Common myeloid progenitor, CD34-positive (primary cell): ENCODE measurements around the gene NAA80.

Experiments used
- CTCF ChIA-PET: fragments of 350-600 bp; sonication (Branson Sonifier 250); formaldehyde crosslinking; loops from one replicate; lab custom pipeline; 2021; ENCODE audit warnings: antibody characterized with exemption; lab: Charles Lee
- POLR2A ChIA-PET: fragments of 350-600 bp; sonication (Branson Sonifier 250); formaldehyde crosslinking; loops from one replicate; lab custom pipeline; 2021; ENCODE audit warnings: antibody characterized with exemption; lab: Charles Lee
- DNase-seq, 3 donors: peaks; one replicate each; pipeline versions ENCODE4 v3.0.0 to v3.0.0-alpha.2; 2013
- H3K27ac ChIP-seq, 2 experiments: 1 replicate in 1 of 2; 2 replicates in 1 of 2; pipeline ENCODE4 v1.7.0; 2013; ENCODE audit warnings: inconsistent platforms in 2 of 2, low read length in 2 of 2, mild to moderate bottlenecking in 2 of 2, low read depth in 1 of 2, moderate library complexity in 1 of 2; ENCODE audit not compliant: severe bottlenecking in 2 of 2, insufficient read depth in 1 of 2, poor library complexity in 1 of 2
- H3K27me3 ChIP-seq, 5 experiments: replicated peaks in 2 of 5; 1 replicate in 3 of 5; 2 replicates in 2 of 5; pipeline versions ENCODE4 v1.6.1 to v1.7.0; 2013; ENCODE audit warnings: low read length in 4 of 5, mild to moderate bottlenecking in 2 of 5, moderate library complexity in 2 of 5, inconsistent platforms in 1 of 5; ENCODE audit not compliant: insufficient read depth in 5 of 5, control insufficient read depth in 4 of 5
- H3K36me3 ChIP-seq, 4 experiments: 1 replicate in 2 of 4; 2 replicates in 2 of 4; pipeline versions ENCODE4 v1.6.1 to v1.7.0; 2013; ENCODE audit warnings: low read length in 3 of 4, control low read depth in 1 of 4, mild to moderate bottlenecking in 1 of 4; ENCODE audit not compliant: control insufficient read depth in 4 of 4, insufficient read depth in 4 of 4
- H3K4me1 ChIP-seq, 4 experiments: 1 replicate in 3 of 4; 2 replicates in 1 of 4; pipeline versions ENCODE4 v1.6.1 to v1.7.1; 2013; ENCODE audit warnings: low read length in 3 of 4, mild to moderate bottlenecking in 3 of 4, control low read depth in 1 of 4, inconsistent platforms in 1 of 4, moderate library complexity in 1 of 4; ENCODE audit not compliant: control insufficient read depth in 4 of 4, insufficient read depth in 4 of 4; ENCODE audit errors: control extremely low read depth in 1 of 4
- H3K4me3 ChIP-seq, 7 experiments: 1 replicate in 4 of 7; 2 replicates in 3 of 7; pipeline versions ENCODE4 v1.5.1 to v1.7.0; 2013; ENCODE audit warnings: mild to moderate bottlenecking in 7 of 7, low read length in 6 of 7, moderate library complexity in 6 of 7, inconsistent platforms in 2 of 7, low read depth in 2 of 7, control low read depth in 1 of 7; ENCODE audit not compliant: insufficient read depth in 4 of 7, control insufficient read depth in 1 of 7; ENCODE audit errors: extremely low read depth in 1 of 7
- H3K9me3 ChIP-seq, 5 experiments: 1 replicate in 4 of 5; 2 replicates in 1 of 5; pipeline versions ENCODE4 v1.6.1 to v1.7.1; 2013; ENCODE audit warnings: low read length in 4 of 5, mild to moderate bottlenecking in 2 of 5, inconsistent platforms in 1 of 5, low read depth in 1 of 5, moderate library complexity in 1 of 5; ENCODE audit not compliant: control insufficient read depth in 4 of 5, insufficient read depth in 2 of 5; ENCODE audit errors: control extremely low read depth in 1 of 5
- WGBS: methylation state at CpG from one replicate; pipeline ENCODE4 v1.1.5; 2013; ENCODE audit not compliant: insufficient coverage; 5-methylcytosine and 5-hydroxymethylcytosine counted together

Gene NAA80

GRCh38 chr3:50269977-50270413 lies 29.2 kb downstream of the NAA80 start:
- ChIA-PET POLR2A (no interaction called here), CTCF (interaction anchor here (1.3 to 72.5 kb wide), 6 partner anchors 9 to 79 kb away, joined by 3 to 1875 read pairs (median 6); partner anchors contain the start of genes GNAI2, GNAT1, HYAL3 and LSMEM2)
- DNase-seq: no peak
- no peak overlapping the region for H3K27ac ChIP-seq
- no peak overlapping the region for H3K4me3 ChIP-seq
- H3K36me3 ChIP-seq: no peaks in the 10 kb centered on the region
- H3K9me3 ChIP-seq: no peaks in the 10 kb centered on the region
- H3K4me1 ChIP-seq: peaks cover 0 to 21% (median 11%) of the 10 kb centered on the region in 4 experiments
- H3K27me3 ChIP-seq: peaks cover 0 to 62% (median 14%) of the 10 kb centered on the region in 5 experiments
- 94% methylated on average over 3 of the region's 8 CpGs for WGBS

- no peak for DNase-seq
- H3K36me3 ChIP-seq: no peaks in the 10 kb centered on the region
- H3K27ac ChIP-seq: no peak overlapping the region
- 93% methylated on average over 3 of the region's 4 CpGs for WGBS
- H3K27me3 ChIP-seq: peaks cover 0 to 56% (median 12%) of the 10 kb centered on the region in 5 experiments
- ChIA-PET POLR2A (no interaction called here), CTCF (interaction anchor here (1.3 to 72.5 kb wide), 4 partner anchors 10 to 78 kb away, joined by 3 to 1875 read pairs (median 10); partner anchors contain the start of genes GNAI2, GNAT1, HYAL3 and LSMEM2)
- peaks cover 0 to 16% (median 9%) of the 10 kb centered on the region in 4 experiments for H3K4me1 ChIP-seq
- no peaks in the 10 kb centered on the region for H3K9me3 ChIP-seq
- H3K4me3 ChIP-seq: no peak overlapping the region
Measured at GRCh38 chr3:50269460-50269859, 29.7 kb downstream of the NAA80 start.

GRCh38 chr3:50268703-50269451 lies 30.3 kb downstream of the NAA80 start, which contains the start of gene SEMA3B:
Gene SEMA3B, plus strand, starts transcription at chr3:50269147. Its CDS starts 94 bp downstream, at chr3:50269241.
- 91% methylated on average over 15 of the region's 21 CpGs for WGBS
- Histone ChIP-seq H3K36me3 (no peaks in the 10 kb centered on the region), H3K4me3 (no peak within 1 kb of the TSS), H3K27me3 (peaks cover 0 to 51% (median 9%) of the 10 kb centered on the region in 5 experiments), H3K9me3 (no peaks in the 10 kb centered on the region), H3K27ac (no peak within 1 kb of the TSS), H3K4me1 (peaks cover 0 to 11% (median 8%) of the 10 kb centered on the region in 4 experiments)
- no peak for DNase-seq
- ChIA-PET POLR2A (no interaction called here), CTCF (interaction anchor here (1.3 to 72.5 kb wide), 6 partner anchors 10 to 77 kb away, joined by 3 to 1875 read pairs (median 8); partner anchors contain the start of genes GNAI2, GNAT1, HYAL3 and LSMEM2)

DNA sequence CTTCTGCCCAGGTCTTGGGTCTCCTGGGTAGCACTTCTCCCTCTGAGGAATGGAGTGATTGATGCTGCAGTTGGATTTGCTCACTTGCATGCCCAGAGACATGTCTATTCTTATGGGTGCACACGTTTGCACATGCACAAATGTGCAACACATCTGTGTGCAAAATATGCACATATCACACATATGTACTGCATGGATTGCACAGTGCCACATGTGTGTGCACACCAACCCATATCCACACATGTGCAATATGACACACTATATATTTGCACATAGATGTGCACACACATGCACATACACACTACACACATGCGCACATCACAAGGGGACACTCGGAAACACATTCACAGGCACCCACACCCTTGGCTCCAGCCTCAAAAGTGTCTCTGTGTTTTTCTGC lies 30.9 kb downstream of the NAA80 start:
- 92% methylated on average over 3 of the region's 3 CpGs for WGBS
- no peak overlapping the region for H3K4me3 ChIP-seq
- POLR2A ChIA-PET: no interaction called here

DNA sequence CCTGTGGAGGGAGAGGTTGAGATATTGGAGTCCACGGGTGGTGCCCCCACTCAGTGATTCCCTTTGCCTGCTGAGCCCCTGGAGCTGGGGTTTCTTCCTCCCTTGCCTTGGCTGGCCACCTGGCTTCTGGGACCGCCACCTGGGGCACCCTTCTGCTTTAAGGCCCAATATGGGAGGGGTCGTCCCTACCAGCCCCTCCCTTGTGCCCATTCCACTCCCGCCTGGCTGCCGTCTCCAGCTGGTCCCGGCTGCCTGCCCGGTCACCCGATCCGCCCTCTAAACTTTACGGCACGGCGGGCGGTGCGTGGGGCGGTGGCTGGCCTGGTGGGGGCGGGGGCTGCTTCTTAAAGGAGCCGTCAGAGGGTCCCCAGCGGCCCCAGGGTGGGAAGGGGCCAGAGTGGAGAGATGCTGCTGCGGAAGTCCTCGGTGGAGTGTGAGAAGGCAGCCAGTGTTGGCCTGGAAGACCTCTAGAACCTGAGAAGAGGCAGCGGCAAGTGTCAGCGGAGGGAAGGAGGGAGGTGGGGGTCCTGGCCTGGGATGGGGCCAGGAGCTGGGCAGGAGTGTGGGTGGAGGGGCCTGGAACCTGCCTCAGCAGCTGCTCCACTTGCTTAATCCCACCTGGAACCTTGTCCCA lies 31.8 kb downstream of the NAA80 start:
- DNase-seq: no peak
- Histone ChIP-seq H3K4me1 (no peaks in the 10 kb centered on the region), H3K9me3 (no peaks in the 10 kb centered on the region), H3K4me3 (no peak overlapping the region), H3K27ac (no peak overlapping the region), H3K27me3 (peaks cover 0 to 40% (median 5%) of the 10 kb centered on the region in 5 experiments), H3K36me3 (no peaks in the 10 kb centered on the region)
- CTCF ChIA-PET: interaction anchor here (1.3 to 72.5 kb wide), 6 partner anchors 15 to 76 kb away, joined by 3 to 1875 read pairs (median 6); partner anchors contain the start of genes GNAI2, GNAT1 and SLC38A3
- POLR2A ChIA-PET: no interaction called here
- WGBS: 20% methylated on average over 20 of the region's 22 CpGs

More for the DNA sequence above, 30.9 kb downstream of the NAA80 start:
- CTCF ChIA-PET: interaction anchor here (1.4 to 72.5 kb wide), 4 partner anchors 14 to 76 kb away, joined by 3 to 1875 read pairs (median 8); partner anchors contain the start of genes GNAI2 and SLC38A3
- Histone ChIP-seq H3K9me3 (no peaks in the 10 kb centered on the region), H3K27me3 (peaks cover 0 to 45% (median 5%) of the 10 kb centered on the region in 5 experiments), H3K36me3 (no peaks in the 10 kb centered on the region), H3K4me1 (peaks cover 0 to 6% (median 5%) of the 10 kb centered on the region in 4 experiments), H3K27ac (no peak overlapping the region)
- DNase-seq: no peak

GRCh38 chr3:50266836-50267235 lies 32.4 kb downstream of the NAA80 start:
- Histone ChIP-seq H3K4me1 (no peaks in the 10 kb centered on the region), H3K27ac (no peak overlapping the region), H3K27me3 (peaks cover 0 to 40% (median 5%) of the 10 kb centered on the region in 5 experiments), H3K36me3 (no peaks in the 10 kb centered on the region), H3K4me3 (no peak overlapping the region), H3K9me3 (no peaks in the 10 kb centered on the region)
- 86% methylated on average over 2 of the region's 7 CpGs for WGBS
- POLR2A ChIA-PET: no interaction called here
- CTCF ChIA-PET: interaction anchor here (0.9 to 72.5 kb wide), 7 partner anchors 16 to 76 kb away, joined by 3 to 1875 read pairs (median 6); partner anchors contain the start of genes GNAI2, GNAT1, HYAL2 and SLC38A3
- no peak for DNase-seq
